ENCODE data around the gene BEST3. TPM values are rescaled to one million over a fixed set of nuclear protein-coding genes. Genes with fewer than 3 reads are reported as not detected.

Gene BEST3
- under 0.01 TPM in 1 of 2 replicates, not detected in the other for total RNA-seq

GRCh38 chr12:69698769-69699540, at the start of gene BEST3:
BEST3 (minus strand) TSS chr12:69699303; CDS start chr12:69697798, 1,505 bp downstream.
- DNase-seq (ENCODE audit: low read depth): no peak
- H3K4me3 ChIP-seq (ENCODE audit: low read depth, low read length): no peak within 1 kb of the TSS
- TF ChIP-seq CTCF (IDR thresholded peaks at IDR 0.05; ENCODE audit: insufficient read depth, low read depth, low read length): no peak

GRCh38 chr12:69744109-69744508, 45.0 kb upstream of the BEST3 start:
- TF ChIP-seq CTCF (IDR thresholded peaks at IDR 0.05; ENCODE audit: insufficient read depth, low read depth, low read length): no peak
- no peak for DNase-seq (ENCODE audit: low read depth)
- H3K4me3 ChIP-seq (ENCODE audit: low read depth, low read length): no peak overlapping the region

GRCh38 chr12:69739287-69740191, 40.4 kb upstream of the BEST3 start:
- TF ChIP-seq CTCF (IDR thresholded peaks at IDR 0.05; ENCODE audit: insufficient read depth, low read depth, low read length): no peak
- peak; percentile 40 for DNase-seq (ENCODE audit: low read depth)
- peak overlapping the region; percentile 70 for H3K4me3 ChIP-seq (ENCODE audit: low read depth, low read length)

- H3K4me3 ChIP-seq (ENCODE audit: low read depth, low read length): peak within 1 kb of the TSS; percentile 70
- DNase-seq (ENCODE audit: low read depth): peak; percentile 70
- peak; percentile 47 for TF ChIP-seq CTCF (IDR thresholded peaks at IDR 0.05; ENCODE audit: insufficient read depth, low read depth, low read length)
These were observed 39.5 kb upstream of the BEST3 start, which contains the start of gene RAB3IP for GRCh38 chr12:69738351-69739286. RAB3IP (plus strand) TSS chr12:69738860; CDS start chr12:69755409, 16,549 bp downstream.

- no peak for DNase-seq (ENCODE audit: low read depth)
- H3K4me3 ChIP-seq (ENCODE audit: low read depth, low read length): no peak overlapping the region
- no peak for TF ChIP-seq CTCF (IDR thresholded peaks at IDR 0.05; ENCODE audit: insufficient read depth, low read depth, low read length)
These were observed 34.5 kb upstream of the BEST3 start for GRCh38 chr12:69733638-69734037.

- TF ChIP-seq CTCF (IDR thresholded peaks at IDR 0.05; ENCODE audit: insufficient read depth, low read depth, low read length): no peak
- no peak for DNase-seq (ENCODE audit: low read depth)
- no peak overlapping the region for H3K4me3 ChIP-seq (ENCODE audit: low read depth, low read length)
These were observed 33.0 kb upstream of the BEST3 start for GRCh38 chr12:69732088-69732487.
